Thyroid gland (tissue), 4 donors: ENCODE measurements around the gene SNX10. TPM values are rescaled to one million over a fixed set of nuclear protein-coding genes. Genes with fewer than 3 reads are reported as not detected.

Source experiments
- DNase-seq, 2 donors: peaks; one replicate each; pipeline ENCODE4 v3.0.0-alpha.2; 2019
- H3K27ac ChIP-seq, 3 donors: fragments of 200-600 bp; sonication (generic); 1 replicate in 2 of 3; 2 replicates in 1 of 3; pipeline ENCODE4 v1.5.1; 2016 to 2019; ENCODE audit warnings: mild to moderate bottlenecking in 1 of 3, moderate library complexity in 1 of 3
- H3K27me3 ChIP-seq: fragments of 200-600 bp; sonication (generic); one replicate; pipeline ENCODE4 v1.5.1; 2019
- H3K36me3 ChIP-seq, 2 donors: fragments of 200-600 bp; sonication (generic); one replicate each; pipeline ENCODE4 v1.5.1; 2016 to 2019
- H3K4me1 ChIP-seq, 2 donors: fragments of 200-600 bp; sonication (generic); one replicate each; pipeline ENCODE4 v1.5.1; 2017 to 2019
- H3K4me3 ChIP-seq, 3 donors: fragments of 200-600 bp; sonication (generic); replicated peaks in 1 of 3; 1 replicate in 2 of 3; 2 replicates in 1 of 3; pipeline ENCODE4 v1.5.1; 2016; ENCODE audit warnings: mild to moderate bottlenecking in 1 of 3
- H3K9me3 ChIP-seq: fragments of 200-600 bp; sonication (generic); one replicate; pipeline ENCODE4 v1.5.1; 2017
- CTCF ChIP-seq, 6 experiments: fragments of 200-600 bp in 3 of 6; fragments of 450-650 bp in 3 of 6; sonication (generic) in 3 of 6; IDR thresholded peaks; one replicate each; pipeline ENCODE4 v1.5.1; 2016 to 2019; ENCODE audit warnings: antibody characterized with exemption in 6 of 6, mild to moderate bottlenecking in 2 of 6, inconsistent platforms in 1 of 6, moderate library complexity in 1 of 6
- POLR2A ChIP-seq, 2 donors: fragments of 450-650 bp; IDR thresholded peaks; one replicate each; pipeline ENCODE4 v1.6.1; 2017; ENCODE audit warnings: antibody characterized with exemption in 2 of 2, mild to moderate bottlenecking in 2 of 2, moderate library complexity in 1 of 2
- WGBS, 2 donors: methylation state at CpG; one replicate each; pipeline ENCODE4 v1.1.5; 2017; 5-methylcytosine and 5-hydroxymethylcytosine counted together
- intact Hi-C: fragments of 100-400 bp; cut with DNase I; formaldehyde crosslinking; loops from one replicate; pipeline ENCODE4 v1.15.1; 2023
- total RNA-seq, 4 donors: library from RNA; depleted of rRNA; stranded (reverse); fragments of >200 nt; gene quantifications; one replicate each; pipeline ENCODE4 v1.2.3, GENCODE V29; 2016

The SNX10 gene
- total RNA-seq, 4 donors from 2014 or later, result 1.8 to 5.0 (median 2.7) TPM

- Histone ChIP-seq H3K9me3 (no peaks in the 10 kb centered on the region), H3K27ac (no peak overlapping the region), H3K36me3 (no peaks in the 10 kb centered on the region), H3K4me1 (no peaks in the 10 kb centered on the region), H3K4me3 (no peak overlapping the region), H3K27me3 (no peaks in the 10 kb centered on the region)
- 94 to 95% methylated on average over 3 of the region's 3 CpGs for WGBS, 2 donors
- DNase-seq, result no peak
- intact Hi-C loops, result no loop called here
- no peak for TF ChIP-seq CTCF (IDR thresholded peaks at IDR 0.05)
- TF ChIP-seq POLR2A (IDR thresholded peaks at IDR 0.05), result no peak
Measured at GRCh38 chr7:26326211-26326610, 34.5 kb downstream of the SNX10 start.

GRCh38 chr7:26328498-26329390 is 37.1 kb downstream of the SNX10 start:
- no peaks in the 10 kb centered on the region for H3K27me3 ChIP-seq
- intact Hi-C loops, result no loop called here
- WGBS, 2 donors, result 92 to 95% methylated on average over 7 of the region's 7 CpGs
- H3K27ac ChIP-seq, result no peak overlapping the region
- H3K36me3 ChIP-seq, result no peaks in the 10 kb centered on the region
- H3K4me1 ChIP-seq, result no peaks in the 10 kb centered on the region
- H3K4me3 ChIP-seq, result no peak overlapping the region
- no peaks in the 10 kb centered on the region for H3K9me3 ChIP-seq
- TF ChIP-seq CTCF (IDR thresholded peaks at IDR 0.05) (no peak), POLR2A (IDR thresholded peaks at IDR 0.05) (no peak)
- DNase-seq, result no peak

- Histone ChIP-seq H3K36me3 (no peaks in the 10 kb centered on the region), H3K27ac (no peak overlapping the region), H3K4me3 (no peak overlapping the region), H3K9me3 (no peaks in the 10 kb centered on the region), H3K27me3 (no peaks in the 10 kb centered on the region), H3K4me1 (no peaks in the 10 kb centered on the region)
- 82 to 83% methylated on average over 13 of the region's 13 CpGs for WGBS, 2 donors
- TF ChIP-seq POLR2A (IDR thresholded peaks at IDR 0.05) (no peak), CTCF (IDR thresholded peaks at IDR 0.05) (no peak)
- intact Hi-C loops, result no loop called here
- DNase-seq, result no peak
Measured at GRCh38 chr7:26329520-26330255, 38.0 kb downstream of the SNX10 start.

- Histone ChIP-seq H3K27me3 (no peaks in the 10 kb centered on the region), H3K27ac (no peak overlapping the region), H3K4me1 (no peaks in the 10 kb centered on the region), H3K9me3 (no peaks in the 10 kb centered on the region), H3K4me3 (no peak overlapping the region), H3K36me3 (no peaks in the 10 kb centered on the region)
- no peak for DNase-seq
- intact Hi-C loops, result no loop called here
- no peak for TF ChIP-seq CTCF (IDR thresholded peaks at IDR 0.05)
- TF ChIP-seq POLR2A (IDR thresholded peaks at IDR 0.05), result no peak
- 95 to 97% methylated on average over 4 of the region's 4 CpGs for WGBS, 2 donors
Measured at GRCh38 chr7:26331113-26331512, 39.5 kb downstream of the SNX10 start.

DNA sequence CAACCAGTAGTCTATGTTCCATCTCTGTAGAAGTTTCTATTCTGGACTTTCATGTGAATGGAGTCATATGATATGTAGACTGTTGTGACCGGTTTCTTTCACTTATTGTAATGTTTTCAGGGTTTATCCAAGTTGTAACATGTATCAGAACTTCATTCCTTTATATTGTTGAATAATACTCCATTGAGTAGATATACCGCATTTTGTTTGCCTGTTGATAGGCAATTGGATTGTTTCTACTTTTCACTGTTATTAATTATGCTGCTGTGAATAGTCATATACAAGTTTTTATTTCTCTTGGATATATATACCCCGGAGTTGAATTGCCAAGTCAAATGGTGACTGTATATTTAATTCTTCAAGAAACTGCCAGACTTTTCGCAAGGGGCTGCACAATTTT is 40.1 kb downstream of the SNX10 start:
- H3K27ac ChIP-seq, result no peak overlapping the region
- H3K36me3 ChIP-seq, result no peaks in the 10 kb centered on the region
- no peak for DNase-seq
- H3K9me3 ChIP-seq, result no peaks in the 10 kb centered on the region
- 97 to 98% methylated on average over 4 of the region's 4 CpGs for WGBS, 2 donors
- intact Hi-C loops, result no loop called here
- no peak for TF ChIP-seq POLR2A (IDR thresholded peaks at IDR 0.05)
- no peak for TF ChIP-seq CTCF (IDR thresholded peaks at IDR 0.05)
- no peak overlapping the region for H3K4me3 ChIP-seq
- no peaks in the 10 kb centered on the region for H3K27me3 ChIP-seq
- no peaks in the 10 kb centered on the region for H3K4me1 ChIP-seq
